CD14-positive monocyte (primary cell): Measurements from ENCODE around the gene C16orf74. TPM values are rescaled to one million over a fixed set of nuclear protein-coding genes. Genes with fewer than 3 reads are reported as not detected.

Experiments
- DNase-seq, 3 donors: peaks; one replicate each; pipeline ENCODE4 v3.0.0-alpha.2; 2011 to 2022
- H2AFZ ChIP-seq: 2 replicates; pipeline ENCODE4 v1.6.0; 2012; ENCODE audit warnings: mild to moderate bottlenecking, low read depth, low read length, inconsistent platforms; ENCODE audit not compliant: insufficient read depth, poor library complexity, severe bottlenecking
- H3K27ac ChIP-seq, 2 donors: 1 replicate in 1 of 2; 2 replicates in 1 of 2; pipeline ENCODE4 v1.5.1; 2012 to 2013; ENCODE audit warnings: low read length in 2 of 2, control low read depth in 1 of 2, inconsistent platforms in 1 of 2, low read depth in 1 of 2, mild to moderate bottlenecking in 1 of 2
- H3K27me3 ChIP-seq, 2 donors: one replicate each; pipeline versions ENCODE4 v1.6.0 to v1.6.1; 2011 to 2013; ENCODE audit warnings: low read length in 2 of 2; ENCODE audit not compliant: control insufficient read depth in 2 of 2, insufficient read depth in 2 of 2
- H3K36me3 ChIP-seq, 2 donors: replicated peaks in 1 of 2; 1 replicate in 1 of 2; 2 replicates in 1 of 2; pipeline versions ENCODE4 v1.5.1 to v1.6.1; 2012 to 2013; ENCODE audit warnings: low read length in 2 of 2, control low read depth in 1 of 2, inconsistent platforms in 1 of 2, mild to moderate bottlenecking in 1 of 2; ENCODE audit not compliant: insufficient read depth in 2 of 2, control insufficient read depth in 1 of 2
- H3K4me1 ChIP-seq, 2 donors: 1 replicate in 1 of 2; 2 replicates in 1 of 2; pipeline versions ENCODE4 v1.5.1 to v1.6.1; 2012 to 2013; ENCODE audit warnings: low read length in 2 of 2, control low read depth in 1 of 2, inconsistent platforms in 1 of 2, mild to moderate bottlenecking in 1 of 2, moderate library complexity in 1 of 2; ENCODE audit not compliant: insufficient read depth in 2 of 2, control insufficient read depth in 1 of 2
- H3K4me2 ChIP-seq: replicated peaks from 2 replicates; pipeline ENCODE3; 2012; ENCODE audit warnings: low read length, moderate library complexity, mild to moderate bottlenecking; ENCODE audit not compliant: poor library complexity, severe bottlenecking; ENCODE audit errors: extremely low read depth
- H3K4me3 ChIP-seq, 3 experiments: fragments of 200-600 bp in 1 of 3; sonication (generic) in 1 of 3; replicated peaks in 1 of 3; 1 replicate in 2 of 3; 2 replicates in 1 of 3; pipeline ENCODE4 v1.5.1; 2011 to 2013; ENCODE audit warnings: low read length in 3 of 3, mild to moderate bottlenecking in 3 of 3, control low read depth in 2 of 3, low read depth in 2 of 3, inconsistent platforms in 1 of 3, moderate library complexity in 1 of 3
- H3K79me2 ChIP-seq: 2 replicates; pipeline ENCODE4 v1.6.0; 2012; ENCODE audit warnings: mild to moderate bottlenecking, control low read depth, inconsistent platforms, low read length, moderate library complexity; ENCODE audit not compliant: insufficient read depth
- H3K9ac ChIP-seq: 2 replicates; pipeline ENCODE4 v1.6.0; 2017; ENCODE audit warnings: low read length, mild to moderate bottlenecking; ENCODE audit not compliant: insufficient read depth, poor library complexity, severe bottlenecking
- H3K9me3 ChIP-seq, 2 donors: replicated peaks in 1 of 2; 1 replicate in 1 of 2; 2 replicates in 1 of 2; pipeline versions ENCODE4 v1.5.1 to v1.6.1; 2012 to 2013; ENCODE audit warnings: low read length in 2 of 2, control low read depth in 1 of 2; ENCODE audit not compliant: control insufficient read depth in 1 of 2, insufficient read depth in 1 of 2
- H4K20me1 ChIP-seq: 2 replicates; pipeline ENCODE4 v1.6.0; 2012; ENCODE audit warnings: mild to moderate bottlenecking, low read length, control low read depth, moderate library complexity; ENCODE audit not compliant: insufficient read depth
- H3K27ac Mint-ChIP-seq, 7 donors: one replicate each; pipeline ENCODE4 v1.8.0; 2020; ENCODE audit warnings: mild to moderate bottlenecking in 7 of 7, mixed read lengths in 7 of 7, moderate library complexity in 6 of 7, inconsistent platforms in 2 of 7
- H3K27me3 Mint-ChIP-seq, 3 donors: one replicate each; pipeline ENCODE4 v1.8.0; 2021 to 2022; ENCODE audit warnings: low read depth in 3 of 3, mild to moderate bottlenecking in 3 of 3, mixed read lengths in 3 of 3, moderate library complexity in 3 of 3, inconsistent platforms in 1 of 3
- H3K36me3 Mint-ChIP-seq, 2 donors: one replicate each; pipeline ENCODE4 v1.8.0; 2020; ENCODE audit warnings: mixed read lengths in 2 of 2, inconsistent platforms in 1 of 2, mild to moderate bottlenecking in 1 of 2
- H3K4me1 Mint-ChIP-seq: one replicate; pipeline ENCODE4 v1.8.0; 2020; ENCODE audit warnings: mild to moderate bottlenecking, mixed read lengths
- H3K4me3 Mint-ChIP-seq, 2 donors: one replicate each; pipeline ENCODE4 v1.8.0; 2020; ENCODE audit warnings: mild to moderate bottlenecking in 2 of 2, mixed read lengths in 2 of 2, moderate library complexity in 1 of 2
- H3K9me3 Mint-ChIP-seq, 7 donors: one replicate each; pipeline ENCODE4 v1.8.0; 2020 to 2022; ENCODE audit warnings: mixed read lengths in 7 of 7, mild to moderate bottlenecking in 6 of 7, moderate library complexity in 6 of 7, inconsistent platforms in 2 of 7
- CTCF ChIP-seq: fragments of 200-600 bp; IDR thresholded peaks from one replicate; pipeline ENCODE4 v1.8.0; 2022; ENCODE audit warnings: antibody characterized with exemption, mild to moderate bottlenecking
- WGBS: methylation state at CpG from one replicate; pipeline ENCODE4 v1.1.5; 2013; ENCODE audit warnings: missing lambda C conversion rate; ENCODE audit not compliant: insufficient coverage; 5-methylcytosine and 5-hydroxymethylcytosine counted together
- intact Hi-C, 2 donors: fragments of 100-400 bp; cut with micrococcal nuclease; formaldehyde crosslinking; loops; one replicate each; pipeline versions ENCODE4 v1.15.0 to v1.15.1; 2023
- polyA plus RNA-seq, 3 donors: library from polyadenylated mRNA; depleted of rRNA in 1 of 3; unstranded in 2 of 3; stranded (reverse) in 1 of 3; fragments of 300-500 nt in 2 of 3; fragments of >200 nt in 1 of 3; fragmentation: Illumina TruSeq in 2 of 3; gene quantifications; 1 replicate in 2 of 3; 2 replicates in 1 of 3; pipeline ENCODE4 v1.2.3, GENCODE V29; 2012 to 2021

The C16orf74 gene
- polyA plus RNA-seq, 3 donors: 11.3 to 26.6 (median 24.1) TPM

GRCh38 chr16:85782451-85782850, 31.6 kb upstream of the C16orf74 start:
- H3K27ac Mint-ChIP-seq: peak overlapping the region in 6 of 7 donors; percentile 18 to 60 (median 50)
- 66% methylated on average over 5 of the region's 6 CpGs for WGBS
- no peaks in the 10 kb centered on the region for H3K9me3 ChIP-seq
- TF ChIP-seq CTCF: no peak
- intact Hi-C loops: no loop called here
- H4K20me1 ChIP-seq: peaks cover 50% of the 10 kb centered on the region
- no peaks in the 10 kb centered on the region for H3K27me3 ChIP-seq
- no peak overlapping the region for H3K4me3 ChIP-seq
- peaks cover 82 to 94% of the 10 kb centered on the region in 2 donors for H3K36me3 ChIP-seq
- no peak overlapping the region for H3K27ac ChIP-seq
- H3K4me1 ChIP-seq: no peaks in the 10 kb centered on the region
- no peak overlapping the region for H3K9ac ChIP-seq
- no peak for DNase-seq
- no peak overlapping the region for H3K4me3 Mint-ChIP-seq
- peaks cover 11% of the 10 kb centered on the region for H3K79me2 ChIP-seq
- H3K27me3 Mint-ChIP-seq: peaks cover 0 to 1% (median 0%) of the 10 kb centered on the region in 3 donors
- peaks cover 9% of the 10 kb centered on the region for H3K4me1 Mint-ChIP-seq
- H3K4me2 ChIP-seq: no peak overlapping the region
- peaks cover 77 to 95% of the 10 kb centered on the region in 2 donors for H3K36me3 Mint-ChIP-seq
- H3K9me3 Mint-ChIP-seq: no peaks in the 10 kb centered on the region
- H2AFZ ChIP-seq: no peak overlapping the region

GRCh38 chr16:85781695-85782370, 30.9 kb upstream of the C16orf74 start:
- H3K4me3 Mint-ChIP-seq: no peak overlapping the region

More at GRCh38 chr16:85781695-85782370, 30.9 kb upstream of the C16orf74 start:
- H3K36me3 ChIP-seq: peaks cover 82 to 94% of the 10 kb centered on the region in 2 donors
- H4K20me1 ChIP-seq: peaks cover 44% of the 10 kb centered on the region
- H3K9me3 ChIP-seq: no peaks in the 10 kb centered on the region
- H3K9ac ChIP-seq: no peak overlapping the region
- Mint-ChIP-seq H3K4me1 (peaks cover 9% of the 10 kb centered on the region), H3K27me3 (peaks cover 0 to 1% (median 0%) of the 10 kb centered on the region in 3 donors), H3K9me3 (no peaks in the 10 kb centered on the region), H3K27ac (peak overlapping the region in 2 of 7 donors; percentile 33 to 57), H3K36me3 (peaks cover 72 to 94% of the 10 kb centered on the region in 2 donors)
- intact Hi-C loops: no loop called here
- no peak for DNase-seq
- no peaks in the 10 kb centered on the region for H3K4me1 ChIP-seq
- H3K4me2 ChIP-seq: no peak overlapping the region
- H3K79me2 ChIP-seq: peaks cover 5% of the 10 kb centered on the region
- H2AFZ ChIP-seq: no peak overlapping the region
- no peak overlapping the region for H3K4me3 ChIP-seq
- 81% methylated on average over 14 of the region's 16 CpGs for WGBS
- H3K27me3 ChIP-seq: no peaks in the 10 kb centered on the region
- no peak for TF ChIP-seq CTCF
- no peak overlapping the region for H3K27ac ChIP-seq
